NCI-H446 treated with DMSO at 0.1 percent for 48 hours (cell line): Measurements from ENCODE around the gene WDSUB1.
A peak's percentile ranks its signal among the peaks of the same experiment; 100 is the strongest.

ENCODE experiments used
- DNase-seq: peaks from one replicate; lab custom pipeline; 2025; lab: John Stamatoyannopoulos, UW

WDSUB1 gene

GRCh38 chr2:159224061-159224813 lies 62.3 kb downstream of the WDSUB1 start:
- no peak for DNase-seq

- DNase-seq: no peak
Observed at GRCh38 chr2:159219394-159219998, 67.0 kb downstream of the WDSUB1 start.

- no peak for DNase-seq
Observed at GRCh38 chr2:159218389-159218788, 68.1 kb downstream of the WDSUB1 start.

GRCh38 chr2:159217676-159218075 lies 68.8 kb downstream of the WDSUB1 start:
- DNase-seq: no peak

- DNase-seq: no peak
Observed at GRCh38 chr2:159215116-159215515, 71.4 kb downstream of the WDSUB1 start.

- no peak for DNase-seq
Observed at GRCh38 chr2:159214325-159214865, 72.1 kb downstream of the WDSUB1 start.

GRCh38 chr2:159213296-159213695 lies 73.2 kb downstream of the WDSUB1 start:
- DNase-seq: no peak

GRCh38 chr2:159211447-159212396 lies 74.8 kb downstream of the WDSUB1 start:
- no peak for DNase-seq

- no peak for DNase-seq
Observed at GRCh38 chr2:159209341-159210306, 76.9 kb downstream of the WDSUB1 start.

GRCh38 chr2:159208438-159208837 lies 78.1 kb downstream of the WDSUB1 start:
- no peak for DNase-seq

- DNase-seq: no peak
Observed at GRCh38 chr2:159206736-159207380, 79.6 kb downstream of the WDSUB1 start.

- DNase-seq: no peak
Observed at GRCh38 chr2:159204381-159205144, 81.9 kb downstream of the WDSUB1 start.

GRCh38 chr2:159202568-159203071 lies 83.9 kb downstream of the WDSUB1 start:
- DNase-seq: peak; percentile 72

GRCh38 chr2:159201360-159202063 lies 85.0 kb downstream of the WDSUB1 start:
- DNase-seq: no peak

GRCh38 chr2:159200498-159200897 lies 86.0 kb downstream of the WDSUB1 start:
- no peak for DNase-seq

- DNase-seq: no peak
Observed at GRCh38 chr2:159199761-159200465, 86.6 kb downstream of the WDSUB1 start.

- DNase-seq: no peak
Observed at GRCh38 chr2:159199236-159199635, 87.3 kb downstream of the WDSUB1 start.

- DNase-seq: no peak
Observed at GRCh38 chr2:159196393-159196925, 90.0 kb downstream of the WDSUB1 start.
